Measurements from ENCODE around the gene VWF.

Gene VWF

GRCh38 chr12:6076776-6077691 is 47.4 kb downstream of the VWF start:
- DNase-seq = no peak

DNA sequence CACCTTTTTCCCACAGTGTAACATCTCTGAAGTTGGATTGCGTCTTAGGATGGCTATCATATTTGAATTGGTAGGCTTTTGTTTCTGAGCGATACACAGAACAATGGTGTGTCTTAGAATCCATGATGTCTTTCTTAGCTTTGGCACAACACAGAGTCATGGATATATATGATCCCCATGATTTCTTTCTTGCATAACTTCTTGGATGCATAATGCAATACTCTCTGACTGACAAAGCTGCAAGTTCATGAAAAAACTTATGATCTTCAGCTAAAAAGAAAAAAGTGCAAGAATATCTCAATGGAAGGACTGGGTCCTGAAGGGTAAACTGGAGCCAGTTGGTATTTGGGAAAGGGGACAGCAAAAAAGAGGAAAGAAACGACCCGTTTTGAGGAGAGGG is 48.1 kb downstream of the VWF start:
- DNase-seq = no peak

DNA sequence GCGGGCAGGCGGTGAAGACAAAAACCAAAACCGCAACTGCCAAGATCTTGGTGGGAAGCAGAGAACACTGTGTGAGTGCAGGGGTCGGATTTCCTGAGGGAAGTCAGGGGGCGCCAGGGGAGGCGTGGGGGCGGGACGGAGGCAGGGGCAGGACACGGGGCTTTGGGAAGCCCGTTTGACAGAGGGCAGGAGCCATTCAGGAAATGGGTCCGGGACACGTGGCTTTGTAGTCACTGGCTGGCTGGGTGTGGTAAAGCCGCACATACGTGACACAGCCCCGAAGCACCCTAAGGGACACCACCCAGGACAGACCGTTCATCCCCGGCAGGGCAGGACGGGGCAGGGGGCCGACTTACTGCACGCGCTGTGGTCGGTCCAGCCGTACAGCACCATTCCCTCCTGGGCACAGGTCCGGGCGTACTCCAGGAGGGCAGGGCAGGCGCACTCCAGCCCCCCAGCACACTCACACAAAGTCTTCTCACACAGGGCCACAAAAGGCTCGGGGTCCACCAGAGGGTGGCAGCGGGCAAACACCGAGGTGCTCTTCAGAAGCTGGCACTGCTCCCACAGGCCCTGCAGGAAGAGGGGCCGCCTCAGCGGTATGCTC is 49.4 kb downstream of the VWF start:
- DNase-seq = peak; percentile 48

DNA sequence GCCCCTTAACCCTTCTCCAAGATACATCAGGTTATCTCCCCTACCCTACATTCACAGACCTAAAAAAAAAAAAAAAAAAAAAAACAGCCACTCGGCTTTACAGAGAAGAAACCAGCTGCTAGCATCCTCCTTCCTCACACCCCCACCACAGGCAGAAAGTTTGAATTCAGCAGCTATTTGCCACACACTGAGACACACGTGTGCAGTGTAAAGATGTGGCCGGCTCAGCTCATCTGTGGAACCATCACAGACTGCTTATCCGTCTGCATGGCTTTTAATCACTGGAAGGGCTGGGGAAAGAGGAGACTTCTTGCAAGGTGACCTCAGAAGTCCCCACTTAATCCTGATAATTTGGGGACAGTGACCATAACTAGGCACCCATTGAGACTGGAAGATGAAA is 50.0 kb downstream of the VWF start:
- DNase-seq = peak; percentile 15

DNA sequence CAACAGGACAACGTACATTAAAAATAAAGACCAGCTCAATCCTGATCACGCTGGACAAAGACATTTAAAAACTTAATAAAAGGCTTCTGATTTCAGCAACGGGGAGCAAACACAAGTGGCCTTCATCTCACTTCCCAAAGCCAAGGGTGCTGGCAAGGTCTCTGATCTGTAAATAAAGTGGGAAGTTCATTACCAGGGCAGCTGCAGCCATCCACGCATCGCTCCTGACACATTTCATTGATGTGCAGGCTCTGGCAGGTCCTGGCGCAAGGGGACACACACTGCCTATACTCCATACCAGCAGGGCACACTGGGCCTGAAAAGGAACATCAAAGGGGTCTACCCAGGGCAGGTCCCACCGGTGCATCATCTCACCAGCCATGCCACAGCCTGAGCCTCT is 51.0 kb downstream of the VWF start:
- no peak for DNase-seq

DNA sequence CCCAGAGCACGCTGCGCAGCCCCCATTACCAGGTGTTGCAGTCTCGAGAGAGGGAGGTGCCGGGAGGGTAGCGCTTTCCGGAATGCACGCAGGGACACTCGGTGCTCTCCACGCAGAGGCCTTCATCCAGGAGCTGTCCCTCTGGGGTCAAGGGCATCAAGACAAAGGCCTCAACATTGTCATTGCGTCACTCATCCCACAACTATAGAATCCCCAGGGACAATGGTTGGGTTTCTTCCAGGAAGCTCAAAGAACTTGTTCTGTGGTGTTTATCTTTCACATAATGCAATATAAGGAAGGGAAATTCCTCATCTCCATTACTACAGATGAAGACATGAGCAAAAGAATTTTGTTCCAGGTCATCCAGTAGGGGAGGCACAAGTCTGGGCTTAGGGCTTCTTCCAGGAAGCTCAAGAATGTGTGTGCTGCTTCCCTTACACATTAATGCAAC is 52.1 kb downstream of the VWF start:
- DNase-seq = no peak

GRCh38 chr12:6071589-6071988 is 52.9 kb downstream of the VWF start:
- DNase-seq = no peak

GRCh38 chr12:6070472-6071257 is 53.8 kb downstream of the VWF start:
- no peak for DNase-seq

DNA sequence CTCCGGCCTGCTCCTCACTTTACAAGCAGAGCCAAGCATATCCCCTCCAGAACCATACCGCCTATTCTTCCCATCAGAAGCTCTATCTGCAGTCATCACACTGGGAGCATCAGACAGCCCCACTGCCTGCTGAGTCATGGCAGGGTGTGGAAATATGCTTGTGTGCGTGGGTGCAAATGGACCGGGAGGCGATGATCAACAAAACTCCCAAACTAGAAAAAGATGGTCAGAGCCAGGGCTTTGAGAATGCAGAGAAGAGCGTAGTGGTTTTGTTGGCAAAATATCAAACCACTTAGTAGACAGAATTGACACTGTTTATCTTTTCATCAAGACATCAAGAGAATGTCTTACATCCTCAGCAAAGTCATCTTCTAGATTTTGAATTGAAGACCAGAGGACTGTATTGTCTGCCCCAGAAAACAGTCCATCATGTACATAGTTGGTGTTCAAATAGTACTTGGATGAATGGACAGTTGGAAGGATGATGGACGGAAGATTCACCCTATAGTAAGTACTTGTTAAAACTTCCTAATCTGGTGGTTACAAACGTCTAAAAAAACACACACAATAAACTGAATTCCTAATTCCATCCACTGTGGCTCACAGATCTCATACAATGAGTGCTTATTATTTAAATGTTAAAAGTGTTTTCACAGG is 54.9 kb downstream of the VWF start:
- peak; percentile 34 for DNase-seq

DNA sequence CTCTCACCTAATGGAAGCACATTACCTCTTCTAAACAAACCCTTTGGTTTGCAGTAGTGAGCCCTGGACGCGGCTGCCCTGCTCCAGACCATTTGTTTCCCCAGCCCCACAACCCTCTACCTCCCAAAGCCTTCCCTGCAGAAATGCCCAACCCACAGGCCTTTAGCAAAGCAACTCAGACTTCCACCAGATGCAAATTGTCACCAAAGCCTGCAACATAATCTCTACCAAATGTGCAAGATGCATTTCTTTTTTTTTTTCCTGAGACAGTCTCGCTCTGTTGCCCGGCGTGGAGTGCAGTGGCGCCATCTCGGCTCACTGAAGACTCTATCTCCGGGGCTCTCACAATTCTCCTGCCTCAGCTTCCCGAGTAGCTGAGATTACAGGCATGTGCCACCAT is 56.2 kb downstream of the VWF start:
- DNase-seq = no peak

GRCh38 chr12:6067152-6067916 is 57.1 kb downstream of the VWF start:
- no peak for DNase-seq

- DNase-seq = no peak
These were observed 57.8 kb downstream of the VWF start for GRCh38 chr12:6066651-6067050.

GRCh38 chr12:6065863-6066199 is 58.6 kb downstream of the VWF start:
- DNase-seq = no peak

DNA sequence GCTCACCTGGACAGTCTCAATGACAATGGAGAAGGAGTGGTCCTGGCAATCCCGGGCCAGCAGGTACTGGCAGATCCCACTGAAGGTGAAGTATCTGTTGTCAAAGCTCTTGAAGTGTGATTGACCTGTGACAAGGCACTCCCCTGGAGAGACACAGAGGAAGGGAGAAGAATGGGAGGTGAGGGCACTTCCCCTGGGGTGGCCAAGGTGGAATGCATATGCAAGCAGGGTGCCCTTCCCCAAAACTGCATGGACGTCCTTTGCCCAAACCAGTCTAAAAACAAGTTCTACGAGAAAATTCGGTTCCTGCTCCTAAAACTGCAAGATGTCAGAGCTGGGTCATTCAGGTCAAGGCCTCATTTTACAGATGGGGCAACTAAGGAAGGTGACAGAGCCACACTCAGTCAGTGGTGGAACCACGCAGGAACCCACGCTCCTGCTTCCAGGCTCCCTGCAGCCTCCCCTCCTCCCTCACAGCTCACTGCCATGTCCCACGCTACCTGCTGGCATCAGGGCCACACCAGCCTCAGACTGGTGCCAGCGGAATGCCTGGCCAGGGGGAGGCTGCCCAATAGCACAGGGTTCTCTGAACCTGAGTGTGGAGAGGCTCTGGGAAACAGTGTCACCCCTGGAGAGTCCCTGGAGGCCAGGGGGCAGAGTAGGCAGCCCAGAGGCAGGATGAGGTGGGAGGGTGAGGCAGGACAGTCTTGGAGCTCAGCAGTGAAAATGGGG is 59.2 kb downstream of the VWF start:
- no peak for DNase-seq

GRCh38 chr12:6062757-6063735 is 61.4 kb downstream of the VWF start:
- peak; percentile 62 for DNase-seq

DNA sequence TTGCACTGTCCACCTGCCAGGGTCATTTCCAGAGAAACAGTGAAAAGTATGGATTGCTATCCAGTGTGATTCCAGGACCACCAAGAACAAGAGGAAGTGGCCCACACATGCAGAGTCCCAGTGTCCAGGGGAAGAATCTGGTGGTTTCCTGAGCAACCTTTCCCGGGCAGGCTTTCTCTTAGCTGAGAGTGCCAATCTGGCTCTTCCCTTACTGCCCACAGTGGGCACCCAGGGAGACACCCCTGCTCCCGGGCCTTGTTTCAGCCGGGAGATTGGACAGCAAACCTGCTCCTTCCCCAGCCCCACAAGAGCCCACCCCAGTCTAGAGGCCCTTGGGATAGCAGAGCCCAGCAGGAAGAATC is 62.1 kb downstream of the VWF start:
- DNase-seq = no peak

- no peak for DNase-seq
These were observed 62.8 kb downstream of the VWF start for GRCh38 chr12:6061660-6062059.

- DNase-seq = no peak
These were observed 64.5 kb downstream of the VWF start for GRCh38 chr12:6059860-6060565.

GRCh38 chr12:6059221-6059620 is 65.2 kb downstream of the VWF start:
- no peak for DNase-seq
